Mucosa of rectum (tissue), 2 donors: ENCODE results near the gene MIGA2.

Experiments
- H3K27ac ChIP-seq, 2 donors: one replicate each; pipeline ENCODE4 v1.7.0; 2013; ENCODE audit warnings: inconsistent platforms in 2 of 2, low read depth in 2 of 2, low read length in 2 of 2
- H3K27me3 ChIP-seq, 2 donors: one replicate each; pipeline ENCODE4 v1.7.0; 2013; ENCODE audit warnings: low read length in 2 of 2; ENCODE audit not compliant: control insufficient read depth in 2 of 2, insufficient read depth in 2 of 2
- H3K36me3 ChIP-seq, 2 donors: one replicate each; pipeline ENCODE4 v1.7.0; 2013; ENCODE audit warnings: low read length in 2 of 2; ENCODE audit not compliant: control insufficient read depth in 2 of 2, insufficient read depth in 2 of 2
- H3K4me1 ChIP-seq, 2 donors: one replicate each; pipeline ENCODE4 v1.7.0; 2013; ENCODE audit warnings: low read length in 2 of 2, mild to moderate bottlenecking in 1 of 2; ENCODE audit not compliant: control insufficient read depth in 2 of 2, insufficient read depth in 2 of 2
- H3K4me3 ChIP-seq, 2 donors: one replicate each; pipeline ENCODE4 v1.7.0; 2013; ENCODE audit warnings: low read length in 2 of 2
- H3K9ac ChIP-seq, 2 donors: one replicate each; pipeline ENCODE4 v1.7.0; 2013; ENCODE audit warnings: low read length in 2 of 2, low read depth in 1 of 2, mild to moderate bottlenecking in 1 of 2
- H3K9me3 ChIP-seq, 2 donors: one replicate each; pipeline ENCODE4 v1.7.0; 2013; ENCODE audit warnings: low read length in 2 of 2; ENCODE audit not compliant: control insufficient read depth in 2 of 2
- donor health status: healthy.
- donor health status: Normal muscosa, but diverticular disease.

Gene MIGA2

GRCh38 chr9:129059796-129060785, 23.7 kb downstream of the MIGA2 start:
- H3K9ac ChIP-seq = no peak overlapping the region
- H3K4me3 ChIP-seq = no peak overlapping the region
- no peaks in the 10 kb centered on the region for H3K9me3 ChIP-seq
- H3K36me3 ChIP-seq = peaks cover 40 to 41% of the 10 kb centered on the region in 2 donors
- H3K27ac ChIP-seq = no peak overlapping the region
- H3K27me3 ChIP-seq = no peaks in the 10 kb centered on the region
- no peaks in the 10 kb centered on the region for H3K4me1 ChIP-seq

DNA sequence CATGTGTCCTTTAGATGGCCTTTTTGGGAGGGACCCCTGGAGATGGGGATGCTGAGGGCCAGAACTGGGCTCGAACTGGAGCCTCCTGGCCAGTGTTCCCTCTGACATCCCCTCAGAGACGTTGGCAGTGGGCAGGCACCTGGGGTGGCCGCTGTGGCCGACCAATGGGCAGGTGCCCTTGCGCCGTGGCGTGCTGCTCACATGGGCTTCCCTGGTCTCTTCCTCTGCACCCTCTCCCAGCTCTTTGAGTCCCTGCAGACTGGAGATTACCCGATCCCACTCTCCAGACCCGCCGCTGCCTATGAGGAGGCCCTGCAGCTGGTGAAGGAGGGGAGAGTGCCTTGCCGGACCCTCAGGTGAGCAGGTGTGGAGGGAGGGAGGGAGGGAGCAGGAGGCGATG, 24.6 kb downstream of the MIGA2 start:
- H3K27me3 ChIP-seq = no peaks in the 10 kb centered on the region

GRCh38 chr9:129063061-129063460, 26.6 kb downstream of the MIGA2 start:
- H3K4me1 ChIP-seq = no peaks in the 10 kb centered on the region
- no peaks in the 10 kb centered on the region for H3K27me3 ChIP-seq
- H3K4me3 ChIP-seq = no peak overlapping the region
- no peaks in the 10 kb centered on the region for H3K9me3 ChIP-seq
- no peak overlapping the region for H3K9ac ChIP-seq
- H3K36me3 ChIP-seq = peaks cover 48 to 60% of the 10 kb centered on the region in 2 donors
- H3K27ac ChIP-seq = no peak overlapping the region

More for the DNA sequence above, 24.6 kb downstream of the MIGA2 start:
- no peak overlapping the region for H3K4me3 ChIP-seq
- peaks cover 45 to 47% of the 10 kb centered on the region in 2 donors for H3K36me3 ChIP-seq
- H3K4me1 ChIP-seq = no peaks in the 10 kb centered on the region
- no peaks in the 10 kb centered on the region for H3K9me3 ChIP-seq
- no peak overlapping the region for H3K27ac ChIP-seq
- no peak overlapping the region for H3K9ac ChIP-seq

DNA sequence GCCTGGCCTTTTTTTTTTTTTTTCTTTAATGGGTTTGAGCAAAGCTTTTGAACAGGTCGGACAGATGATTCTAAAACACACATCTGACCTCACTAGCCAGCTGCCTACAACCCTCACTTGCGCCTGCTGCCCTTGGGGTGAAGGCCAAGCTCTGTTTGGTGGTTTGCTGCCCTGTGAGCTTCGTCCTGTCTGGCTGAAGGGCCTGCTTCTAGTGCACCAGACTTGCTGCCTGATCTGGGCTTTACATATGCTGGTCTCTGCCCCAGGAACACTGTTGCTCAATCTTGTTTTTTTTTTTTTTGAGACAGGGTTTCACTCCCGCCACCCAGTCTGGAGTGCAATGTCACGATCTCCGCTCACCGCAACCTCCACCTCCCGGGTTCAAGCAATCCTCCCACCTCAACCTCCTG, 28.1 kb downstream of the MIGA2 start:
- no peak overlapping the region for H3K27ac ChIP-seq
- no peaks in the 10 kb centered on the region for H3K9me3 ChIP-seq
- peaks cover 42 to 58% of the 10 kb centered on the region in 2 donors for H3K36me3 ChIP-seq
- no peak overlapping the region for H3K9ac ChIP-seq
- H3K27me3 ChIP-seq = no peaks in the 10 kb centered on the region
- peaks cover 4% of the 10 kb centered on the region in 2 donors for H3K4me1 ChIP-seq
- H3K4me3 ChIP-seq = no peak overlapping the region

DNA sequence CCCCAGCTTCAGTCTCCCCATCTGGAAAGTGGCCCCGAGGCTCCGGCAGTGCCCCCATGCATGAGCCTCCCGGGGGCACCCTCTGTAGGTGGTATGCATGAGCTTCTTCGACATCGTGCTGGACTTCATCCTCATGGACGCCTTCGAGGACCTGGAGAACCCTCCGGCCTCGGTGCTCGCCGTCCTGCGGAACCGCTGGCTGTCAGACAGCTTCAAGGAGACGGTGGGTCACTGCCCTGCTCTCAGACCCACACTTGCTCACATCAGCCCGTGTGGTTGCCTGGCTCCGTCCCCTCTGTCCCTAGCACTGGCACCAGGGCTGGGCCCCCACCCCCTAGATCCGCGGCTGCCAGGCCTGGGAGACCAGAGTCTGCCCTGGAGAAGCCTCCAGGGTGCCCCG, 31.7 kb downstream of the MIGA2 start:
- peaks cover 8 to 10% of the 10 kb centered on the region in 2 donors for H3K4me1 ChIP-seq
- H3K4me3 ChIP-seq = no peak overlapping the region
- no peak overlapping the region for H3K9ac ChIP-seq
- H3K36me3 ChIP-seq = peaks cover 24 to 41% of the 10 kb centered on the region in 2 donors
- H3K27ac ChIP-seq = no peak overlapping the region
- no peaks in the 10 kb centered on the region for H3K27me3 ChIP-seq
- H3K9me3 ChIP-seq = no peaks in the 10 kb centered on the region

DNA sequence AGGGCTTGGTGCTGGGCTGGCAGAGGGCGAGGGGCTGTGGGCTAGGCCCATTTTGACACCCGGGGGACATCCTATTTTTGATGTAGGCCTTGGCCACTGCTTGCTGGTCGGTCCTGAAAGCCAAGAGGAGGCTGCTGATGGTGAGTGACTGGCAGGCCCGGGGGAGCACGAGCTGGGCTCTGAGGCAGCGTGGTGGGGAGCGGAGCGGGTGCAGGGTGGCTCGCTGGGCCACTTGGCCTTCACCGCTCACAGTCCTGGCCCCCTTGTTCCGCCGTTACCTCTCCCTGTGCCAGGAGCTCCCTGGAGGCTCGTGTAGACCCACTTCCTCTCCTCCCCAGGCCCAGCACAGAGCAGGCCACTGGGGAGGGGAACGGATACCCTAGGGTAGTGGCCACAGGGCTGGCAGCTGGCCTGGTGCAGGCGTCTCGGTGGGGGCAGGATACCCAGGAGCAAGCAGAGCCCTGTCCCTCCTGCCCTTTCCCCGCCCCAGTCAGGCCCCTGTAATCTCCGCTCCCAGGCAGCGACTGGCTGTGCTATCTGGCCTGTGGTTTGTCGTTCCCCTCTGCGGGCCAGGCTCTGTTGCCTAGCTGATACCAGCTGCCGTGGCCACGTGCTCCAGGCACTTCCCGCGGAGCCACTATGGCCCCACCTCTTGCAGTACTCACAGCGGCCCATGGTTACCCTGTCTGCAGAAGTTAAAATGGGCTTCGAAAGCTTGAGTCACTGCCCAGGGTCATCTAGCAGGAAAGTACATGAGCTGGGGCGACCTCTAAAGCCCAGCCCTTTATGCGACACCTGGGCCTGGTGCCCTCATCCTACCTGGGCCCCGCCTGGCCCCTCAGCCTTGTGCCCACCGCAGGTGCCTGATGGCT, 32.8 kb downstream of the MIGA2 start:
- no peak overlapping the region for H3K9ac ChIP-seq
- peaks cover 22 to 36% of the 10 kb centered on the region in 2 donors for H3K36me3 ChIP-seq
- no peaks in the 10 kb centered on the region for H3K27me3 ChIP-seq
- H3K27ac ChIP-seq = peak overlapping the region; percentile 36 to 58
- no peak overlapping the region for H3K4me3 ChIP-seq
- peaks cover 8 to 10% of the 10 kb centered on the region in 2 donors for H3K4me1 ChIP-seq
- H3K9me3 ChIP-seq = no peaks in the 10 kb centered on the region

DNA sequence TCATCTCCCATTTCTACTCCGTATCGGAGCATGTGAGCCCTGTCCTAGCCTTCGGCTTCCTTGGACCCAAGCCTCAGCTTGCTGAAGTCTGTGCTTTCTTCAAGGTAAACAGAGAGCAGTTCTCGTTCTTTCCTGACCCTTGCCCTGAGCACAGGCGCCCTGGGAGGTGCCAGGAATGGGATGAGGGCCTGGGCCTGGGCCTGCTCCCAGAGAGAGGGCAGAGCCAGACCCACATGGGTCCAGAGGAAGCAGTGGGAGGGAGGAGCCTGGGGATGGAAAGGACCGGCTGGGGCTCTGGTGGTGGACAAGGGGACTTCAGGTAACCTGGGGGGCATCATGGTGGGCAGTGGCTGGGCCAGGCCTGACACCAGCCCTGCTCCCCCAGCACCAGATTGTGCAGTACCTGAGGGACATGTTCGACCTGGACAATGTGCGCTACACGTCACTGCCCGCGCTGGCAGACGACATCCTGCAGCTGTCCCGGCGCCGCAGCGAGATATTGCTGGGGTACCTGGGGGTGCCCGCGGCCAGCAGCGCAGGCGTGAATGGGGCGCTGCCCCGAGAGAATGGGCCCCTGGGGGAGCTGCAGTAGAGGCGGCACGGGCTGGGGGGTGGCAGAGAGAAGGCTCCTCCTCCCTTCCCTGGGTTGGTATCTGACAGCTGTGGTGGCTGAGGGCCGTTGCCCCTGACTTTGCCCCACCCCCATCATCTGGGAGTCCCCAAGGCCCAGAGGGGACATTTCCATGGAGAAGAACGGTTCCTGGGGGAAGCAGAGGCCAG, 33.6 kb downstream of the MIGA2 start:
- Histone ChIP-seq H3K9ac (no peak overlapping the region), H3K9me3 (no peaks in the 10 kb centered on the region), H3K4me1 (peaks cover 8 to 10% of the 10 kb centered on the region in 2 donors), H3K27me3 (no peaks in the 10 kb centered on the region), H3K4me3 (no peak overlapping the region), H3K27ac (peak overlapping the region; percentile 20 to 58), H3K36me3 (peaks cover 18 to 30% of the 10 kb centered on the region in 2 donors)

DNA sequence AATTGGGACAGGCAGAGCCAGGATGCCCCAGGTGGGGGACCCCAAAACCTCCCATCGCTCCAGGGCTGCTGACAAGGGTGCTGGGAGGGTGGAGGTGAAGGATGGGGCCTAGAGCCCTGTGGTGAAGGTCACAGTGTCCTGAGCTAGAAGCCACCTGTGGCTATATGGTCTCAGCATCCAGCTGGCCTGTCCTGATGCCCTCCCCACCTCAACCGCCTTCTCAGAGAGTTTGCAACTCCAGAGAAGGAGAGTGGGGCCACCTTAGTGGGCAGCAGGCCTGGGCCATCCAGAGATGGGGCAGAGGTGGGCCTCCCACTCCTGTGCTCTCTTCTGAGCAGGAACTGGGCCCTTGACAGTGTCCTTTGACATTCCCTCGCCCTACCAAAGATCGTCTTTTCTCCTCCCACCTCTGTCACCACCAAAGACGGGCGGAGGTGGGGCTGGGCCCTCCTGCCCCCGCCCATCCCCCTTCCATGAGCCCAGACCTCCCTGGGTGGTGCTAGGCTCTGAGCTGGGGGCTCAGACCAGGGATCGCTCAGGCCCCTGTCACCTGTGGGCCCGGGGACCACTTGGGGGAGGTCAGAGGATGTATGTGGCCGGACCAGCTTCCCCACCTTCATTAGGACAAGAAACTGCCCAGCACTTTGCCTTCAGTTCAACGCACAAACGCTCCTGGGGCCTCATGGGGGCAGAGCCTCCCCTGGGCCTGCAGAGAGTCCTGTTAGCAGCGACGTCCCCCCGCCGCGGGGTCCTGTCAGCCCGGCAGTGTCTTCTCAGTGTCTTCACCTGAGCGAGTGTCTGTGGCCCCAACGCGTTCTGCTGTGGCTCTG, 34.5 kb downstream of the MIGA2 start:
- peaks cover 13 to 24% of the 10 kb centered on the region in 2 donors for H3K36me3 ChIP-seq
- no peak overlapping the region for H3K27ac ChIP-seq
- peaks cover 8 to 12% of the 10 kb centered on the region in 2 donors for H3K4me1 ChIP-seq
- no peak overlapping the region for H3K4me3 ChIP-seq
- H3K27me3 ChIP-seq = no peaks in the 10 kb centered on the region
- no peaks in the 10 kb centered on the region for H3K9me3 ChIP-seq
- no peak overlapping the region for H3K9ac ChIP-seq

DNA sequence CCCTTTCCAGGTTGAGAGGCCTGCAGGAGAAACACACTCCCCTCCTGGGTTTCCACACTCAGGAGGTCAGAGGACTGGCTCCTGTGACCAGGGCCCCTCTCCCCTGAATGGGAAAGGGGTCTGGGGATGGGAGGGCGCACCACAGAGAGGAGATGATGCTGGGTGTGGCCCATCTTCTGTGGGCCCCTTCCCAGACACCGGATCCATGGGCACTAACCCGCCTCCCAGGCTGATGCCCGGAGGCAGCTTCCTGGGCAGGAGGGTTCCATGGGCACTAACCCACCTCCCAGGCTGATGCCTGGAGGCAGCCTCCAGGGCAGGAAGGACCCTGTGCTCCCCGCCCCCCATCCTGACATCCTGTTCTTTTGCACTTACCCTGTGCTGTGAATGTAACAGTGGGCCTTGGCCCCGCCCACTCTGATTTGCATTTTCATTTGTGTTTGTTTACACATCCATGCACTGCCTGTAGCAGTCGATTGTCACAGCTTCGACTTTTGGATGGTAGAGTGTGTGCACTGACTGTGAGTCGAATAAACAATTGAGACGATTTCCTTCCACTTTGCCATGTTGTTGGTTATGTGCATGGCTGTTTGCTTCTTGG, 35.2 kb downstream of the MIGA2 start:
- H3K9ac ChIP-seq = no peak overlapping the region
- H3K27me3 ChIP-seq = no peaks in the 10 kb centered on the region
- H3K36me3 ChIP-seq = peaks cover 9 to 22% of the 10 kb centered on the region in 2 donors
- H3K4me1 ChIP-seq = peaks cover 14 to 19% of the 10 kb centered on the region in 2 donors
- H3K4me3 ChIP-seq = no peak overlapping the region
- H3K27ac ChIP-seq = no peak overlapping the region
- H3K9me3 ChIP-seq = no peaks in the 10 kb centered on the region
